GM18498 (cell line): ENCODE measurements around the gene TMEM131L.

ENCODE experiments used
- ATAC-seq: cut with Tn5 transposase; IDR thresholded peaks from one replicate; pipeline ENCODE4 v1.9.1; 2021; ENCODE audit warnings: mild to moderate bottlenecking, moderate library complexity; ENCODE audit not compliant: unreplicated experiment

The TMEM131L gene

GRCh38 chr4:153472122-153473037, 6.2 kb downstream of the TMEM131L start:
- peak; percentile 55 for ATAC-seq

- ATAC-seq: no peak
Observed at GRCh38 chr4:153474251-153474650, 8.1 kb downstream of the TMEM131L start.

- no peak for ATAC-seq
Observed at GRCh38 chr4:153476829-153477574, 10.8 kb downstream of the TMEM131L start.

- ATAC-seq: no peak
Observed at GRCh38 chr4:153479101-153479500, 12.9 kb downstream of the TMEM131L start.

- no peak for ATAC-seq
Observed at GRCh38 chr4:153480704-153481103, 14.5 kb downstream of the TMEM131L start.

- no peak for ATAC-seq
Observed at GRCh38 chr4:153481478-153481877, 15.3 kb downstream of the TMEM131L start.

- no peak for ATAC-seq
Observed at GRCh38 chr4:153483432-153484418, 17.6 kb downstream of the TMEM131L start.

- no peak for ATAC-seq
Observed at GRCh38 chr4:153485359-153485758, 19.2 kb downstream of the TMEM131L start.

- ATAC-seq: no peak
Observed at GRCh38 chr4:153485860-153486259, 19.7 kb downstream of the TMEM131L start.

GRCh38 chr4:153486281-153487151, 20.4 kb downstream of the TMEM131L start:
- no peak for ATAC-seq

GRCh38 chr4:153488006-153488891, 22.1 kb downstream of the TMEM131L start:
- ATAC-seq: peak; percentile 57

- ATAC-seq: no peak
Observed at GRCh38 chr4:153489856-153490558, 23.8 kb downstream of the TMEM131L start.

GRCh38 chr4:153490985-153491483, 24.9 kb downstream of the TMEM131L start:
- no peak for ATAC-seq

- ATAC-seq: no peak
Observed at GRCh38 chr4:153494562-153494961, 28.4 kb downstream of the TMEM131L start.

- no peak for ATAC-seq
Observed at GRCh38 chr4:153495480-153496193, 29.5 kb downstream of the TMEM131L start.

GRCh38 chr4:153497091-153497531, 31.0 kb downstream of the TMEM131L start:
- peak; percentile 47 for ATAC-seq
